Fibroblast of skin of abdomen (primary cell): Measurements from ENCODE around the gene DCST1. TPM values are rescaled to one million over a fixed set of nuclear protein-coding genes. Genes with fewer than 3 reads are reported as not detected.
"Not testable (repeated sequence)": the region's sequence is repeated elsewhere in the genome, so short reads cannot be mapped to it uniquely, and the experiment has no call there.

Experiments used
- DNase-seq: peaks from one replicate; pipeline ENCODE4 v3.0.0-alpha.2; 2013
- polyA plus RNA-seq, 2 experiments: library from polyadenylated mRNA; unstranded; fragments of 120-200 nt; gene quantifications; one replicate each; pipeline ENCODE4 v1.2.1, GENCODE V29; 2013; ENCODE audit not compliant: insufficient read length in 2 of 2

DCST1 gene, protein sequence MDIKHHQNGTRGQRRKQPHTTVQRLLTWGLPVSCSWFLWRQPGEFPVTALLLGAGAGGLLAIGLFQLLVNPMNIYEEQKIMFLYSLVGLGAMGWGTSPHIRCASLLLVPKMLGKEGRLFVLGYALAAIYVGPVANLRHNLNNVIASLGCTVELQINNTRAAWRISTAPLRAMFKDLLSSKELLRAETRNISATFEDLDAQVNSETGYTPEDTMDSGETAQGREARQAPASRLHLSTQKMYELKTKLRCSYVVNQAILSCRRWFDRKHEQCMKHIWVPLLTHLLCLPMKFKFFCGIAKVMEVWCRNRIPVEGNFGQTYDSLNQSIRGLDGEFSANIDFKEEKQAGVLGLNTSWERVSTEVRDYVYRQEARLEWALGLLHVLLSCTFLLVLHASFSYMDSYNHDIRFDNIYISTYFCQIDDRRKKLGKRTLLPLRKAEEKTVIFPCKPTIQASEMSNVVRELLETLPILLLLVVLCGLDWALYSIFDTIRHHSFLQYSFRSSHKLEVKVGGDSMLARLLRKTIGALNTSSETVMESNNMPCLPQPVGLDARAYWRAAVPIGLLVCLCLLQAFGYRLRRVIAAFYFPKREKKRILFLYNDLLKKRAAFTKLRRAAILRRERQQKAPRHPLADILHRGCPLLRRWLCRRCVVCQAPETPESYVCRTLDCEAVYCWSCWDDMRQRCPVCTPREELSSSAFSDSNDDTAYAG
- not detected for polyA plus RNA-seq (2013, experiment 1 of 2; ENCODE audit: insufficient read length)
- 0.05 TPM for polyA plus RNA-seq (2013, experiment 2 of 2; ENCODE audit: insufficient read length)

- no peak for DNase-seq
Observed at GRCh38 chr1:155033524-155033923, at the start of gene DCST1, which contains the start of gene DCST2. Gene DCST1, plus strand, starts transcription at chr1:155033824. Its CDS starts 213 bp downstream, at chr1:155034037. Gene DCST2, minus strand, starts transcription at chr1:155033781. Its CDS starts 80 bp downstream, at chr1:155033701.

DNA sequence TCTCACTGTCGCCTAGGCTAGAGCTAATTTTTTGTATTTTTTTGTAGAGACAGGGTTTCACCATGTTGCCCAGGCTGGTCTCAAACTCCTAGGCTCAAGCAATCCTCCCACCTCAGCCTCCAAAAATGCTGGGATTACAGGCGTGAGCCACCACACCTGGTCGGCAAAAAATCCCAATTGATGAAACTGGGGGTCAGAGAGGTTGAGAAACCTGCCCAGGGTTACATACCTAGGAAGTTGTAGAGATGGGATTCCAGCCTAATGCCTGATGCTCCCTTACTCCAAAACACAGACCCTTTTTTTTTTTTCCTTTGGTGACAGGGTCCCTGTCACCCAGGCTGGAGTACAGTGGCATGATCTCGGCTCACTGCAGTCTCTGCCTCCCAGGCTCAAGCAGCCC lies 46.9 kb upstream of the DCST1 start:
- not testable (repeated sequence) for DNase-seq

DNA sequence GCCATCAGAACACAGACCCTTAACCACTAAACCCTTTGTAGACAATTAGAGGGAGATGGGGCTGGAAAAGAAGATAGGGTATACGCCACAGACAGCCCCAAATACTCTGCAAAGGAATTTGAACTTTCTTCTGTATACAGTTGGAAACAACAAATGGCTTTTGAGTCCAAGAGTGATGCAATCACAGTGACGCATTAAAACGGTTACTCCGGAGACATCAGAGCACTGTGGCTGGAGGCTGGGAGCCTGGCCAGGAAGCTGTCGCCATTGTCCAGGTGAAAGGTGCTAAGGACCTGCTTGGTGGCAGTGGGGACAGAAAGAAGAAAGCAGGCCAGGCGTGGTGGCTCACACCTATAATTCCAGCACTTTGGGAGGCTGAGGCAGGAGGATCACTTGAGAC lies 46.3 kb upstream of the DCST1 start:
- no peak for DNase-seq

DNA sequence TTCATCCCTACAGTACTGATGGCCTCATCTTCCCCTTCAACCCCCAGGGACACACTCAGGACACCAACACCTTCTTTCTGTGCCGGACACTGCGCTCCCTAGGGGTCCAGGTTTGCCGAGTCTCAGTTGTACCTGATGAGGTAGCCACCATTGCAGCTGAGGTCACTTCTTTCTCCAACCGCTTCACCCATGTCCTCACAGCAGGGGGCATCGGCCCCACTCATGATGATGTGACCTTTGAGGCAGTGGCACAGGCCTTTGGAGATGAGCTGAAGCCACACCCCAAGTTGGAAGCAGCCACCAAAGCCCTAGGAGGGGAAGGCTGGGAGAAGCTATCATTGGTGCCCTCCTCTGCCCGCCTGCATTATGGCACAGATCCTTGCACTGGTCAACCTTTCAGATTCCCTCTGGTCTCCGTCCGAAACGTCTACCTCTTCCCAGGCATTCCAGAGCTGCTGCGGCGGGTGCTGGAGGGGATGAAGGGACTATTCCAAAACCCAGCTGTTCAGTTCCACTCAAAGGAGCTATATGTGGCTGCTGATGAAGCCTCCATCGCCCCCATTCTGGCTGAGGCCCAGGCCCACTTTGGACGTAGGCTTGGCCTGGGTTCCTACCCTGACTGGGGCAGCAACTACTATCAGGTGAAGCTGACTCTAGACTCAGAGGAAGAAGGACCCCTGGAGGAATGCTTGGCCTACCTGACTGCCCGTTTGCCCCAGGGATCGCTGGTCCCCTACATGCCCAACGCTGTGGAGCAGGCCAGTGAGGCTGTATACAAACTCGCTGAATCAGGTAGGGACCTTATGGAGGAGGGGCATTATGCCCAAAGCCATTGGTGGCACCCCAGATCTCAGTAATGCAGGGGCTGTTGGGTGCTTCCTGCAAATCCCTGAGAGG lies 45.3 kb upstream of the DCST1 start:
- DNase-seq = no peak

GRCh38 chr1:154989195-154989860 lies 44.3 kb upstream of the DCST1 start:
- DNase-seq = no peak

DNA sequence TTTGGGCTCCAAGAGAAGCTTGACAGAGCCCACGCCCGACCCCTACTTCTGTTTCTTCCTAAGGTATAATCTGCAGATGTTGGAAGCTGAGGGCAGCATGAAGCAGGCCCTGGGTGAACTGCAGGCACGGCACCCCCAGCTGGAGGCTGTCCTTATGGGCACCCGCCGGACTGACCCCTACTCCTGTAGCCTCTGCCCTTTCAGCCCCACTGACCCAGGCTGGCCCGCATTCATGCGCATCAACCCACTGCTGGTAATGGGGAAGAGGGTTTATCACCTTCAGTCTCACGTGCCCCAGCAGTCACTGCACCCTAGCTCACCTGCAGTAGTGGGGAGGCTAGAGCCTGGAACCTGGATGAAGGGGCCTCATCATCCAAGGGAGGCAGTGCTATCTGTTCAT lies 43.3 kb upstream of the DCST1 start:
- DNase-seq = no peak

- peak; percentile 41 for DNase-seq
Observed at GRCh38 chr1:154992721-154993571, 40.7 kb upstream of the DCST1 start.

GRCh38 chr1:154993572-154994268 lies 39.9 kb upstream of the DCST1 start, which contains the start of gene LENEP:
Gene LENEP, plus strand, starts transcription at chr1:154993586. Its CDS starts 22 bp downstream, at chr1:154993608.
- DNase-seq = no peak

DNA sequence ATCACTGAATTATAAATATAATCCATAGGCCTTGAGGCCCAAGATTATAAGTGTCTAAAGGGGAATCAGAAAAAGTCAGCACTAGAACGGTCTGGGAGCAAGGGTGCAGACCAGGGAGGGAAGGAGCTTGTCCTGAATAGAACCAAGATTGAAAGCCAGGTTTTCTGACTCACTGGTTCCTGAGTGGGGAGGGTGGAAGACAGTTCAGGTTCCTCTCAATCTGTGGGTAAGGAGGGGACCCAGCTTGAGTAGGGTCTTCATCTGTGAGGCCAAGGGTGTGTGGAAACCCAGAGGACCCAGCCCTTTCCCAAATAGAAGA lies 39.4 kb upstream of the DCST1 start:
- DNase-seq = no peak

- DNase-seq = no peak
Observed at GRCh38 chr1:154994591-154994990, 39.0 kb upstream of the DCST1 start.

- peak; percentile 79 for DNase-seq
Observed at GRCh38 chr1:154995301-154995983, 38.2 kb upstream of the DCST1 start.

GRCh38 chr1:154996966-154997701 lies 36.5 kb upstream of the DCST1 start:
- DNase-seq = no peak

- DNase-seq = no peak
Observed at GRCh38 chr1:154998201-154998780, 35.3 kb upstream of the DCST1 start.

DNA sequence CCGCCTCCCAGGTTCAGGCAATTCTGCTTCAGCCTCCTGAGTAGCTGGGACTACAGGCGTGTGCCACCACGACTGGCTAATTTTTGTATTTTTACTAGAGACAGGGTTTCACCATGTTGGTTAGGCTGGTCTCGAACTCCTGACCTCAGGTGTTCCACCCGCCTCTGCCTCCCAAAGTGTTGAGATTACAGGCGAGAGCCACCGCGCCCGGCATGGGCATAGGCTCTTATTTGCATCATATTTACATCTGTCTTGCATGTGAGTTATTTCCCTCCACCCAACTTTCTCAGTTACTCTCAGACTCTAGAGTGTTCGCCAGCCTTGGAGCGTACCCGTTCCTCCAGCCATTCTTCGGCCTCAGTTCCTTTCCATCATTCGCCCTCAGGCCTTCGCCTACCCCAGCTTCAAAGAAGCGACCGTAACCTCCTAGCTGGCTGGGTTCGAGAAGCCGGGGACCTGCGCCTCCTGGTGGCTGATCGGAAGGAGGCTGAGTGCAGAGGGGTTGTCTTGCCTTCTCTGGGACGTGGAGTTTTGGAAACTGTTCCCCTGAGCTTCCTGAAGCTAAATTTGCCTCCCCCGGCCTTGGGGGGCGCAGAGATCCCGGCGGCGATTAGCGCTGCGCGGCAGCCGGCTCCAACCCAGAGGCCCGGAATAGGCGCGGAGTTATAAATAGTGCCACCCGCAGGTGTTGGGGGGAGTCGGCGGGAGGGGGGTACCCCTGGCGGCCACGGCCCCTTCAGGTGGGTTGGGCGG lies 34.6 kb upstream of the DCST1 start:
- DNase-seq = peak; percentile 75

DNA sequence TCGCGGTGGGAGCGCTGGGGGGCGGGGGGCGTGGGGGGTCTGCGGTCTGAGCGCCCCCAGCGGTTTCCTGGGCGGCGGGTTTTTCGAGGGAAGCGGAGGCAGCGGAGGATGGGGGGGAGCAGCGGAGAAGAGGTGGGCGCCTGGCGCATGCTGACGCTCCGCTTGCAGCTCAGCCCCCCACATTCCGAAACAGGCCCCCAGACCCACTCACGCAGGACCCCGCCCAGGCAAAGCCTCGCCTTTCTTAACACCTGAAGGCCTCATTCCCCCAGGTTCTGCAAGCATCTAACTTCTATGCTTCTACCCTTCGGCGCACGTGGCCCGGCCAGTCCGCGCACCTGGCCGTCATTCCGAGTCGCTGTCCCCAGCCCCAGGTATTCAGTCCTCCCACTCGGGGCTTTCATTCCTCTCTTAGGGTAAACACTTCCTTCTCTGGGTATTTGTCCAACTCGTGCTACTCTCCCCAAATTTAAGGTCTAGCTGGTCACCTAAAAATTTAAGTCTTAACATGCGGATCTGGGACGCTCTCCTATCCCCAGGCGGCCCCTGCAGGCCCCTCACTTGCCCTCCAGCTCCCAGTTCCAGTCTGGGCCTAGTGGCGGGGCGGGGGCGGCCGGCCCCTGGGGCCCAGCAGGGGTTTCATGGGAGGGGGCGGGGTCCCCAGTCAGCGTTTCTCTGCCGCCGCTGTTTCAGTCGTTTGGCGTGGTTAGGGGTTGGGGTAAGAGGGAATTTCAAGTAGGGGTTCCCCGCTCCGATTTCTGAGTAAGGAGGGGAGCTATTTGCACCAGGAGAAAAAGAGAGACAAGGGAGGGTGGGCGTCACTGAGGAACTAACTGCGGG lies 33.8 kb upstream of the DCST1 start:
- DNase-seq = no peak

- no peak for DNase-seq
Observed at GRCh38 chr1:155000411-155000725, 33.3 kb upstream of the DCST1 start.
